GM18517 (cell line): ENCODE results near the gene TMEM50B.

Experiments used
- ATAC-seq: cut with Tn5 transposase; IDR thresholded peaks from one replicate; pipeline ENCODE4 v1.9.1; 2021; ENCODE audit warnings: mild to moderate bottlenecking, moderate library complexity; ENCODE audit not compliant: unreplicated experiment

Gene TMEM50B

DNA sequence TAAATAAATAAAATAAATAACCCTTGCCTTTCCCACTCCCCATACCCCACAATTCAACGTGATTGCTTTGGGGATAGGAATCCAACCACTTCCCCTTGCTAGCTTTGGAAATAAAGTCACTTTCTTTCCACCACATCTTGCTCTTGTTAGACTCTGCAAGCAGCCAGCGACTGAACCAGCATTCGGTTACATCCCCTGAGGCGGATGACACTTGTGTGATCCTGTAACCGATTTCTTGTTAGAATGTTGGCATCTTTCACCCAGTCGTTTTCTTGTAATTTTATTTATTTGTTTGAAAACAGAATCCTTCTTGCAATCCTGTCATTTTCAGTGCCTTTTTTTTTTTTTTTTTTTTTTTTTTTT, 78.2 kb downstream of the TMEM50B start:
- ATAC-seq = no peak
